AG04449 (cell line): Measurements from ENCODE around the gene MAFF.
A peak's percentile ranks its signal among the peaks of the same experiment; 100 is the strongest.

Source experiments
- CTCF ChIA-PET: fragments of 350-600 bp; formaldehyde crosslinking; extraction: SDS; loops from one replicate; lab custom pipeline; 2021; ENCODE audit warnings: antibody characterized with exemption; lab: Yijun Ruan, JAX
- POLR2A ChIA-PET: fragments of 400-600, 350-600 bp; formaldehyde crosslinking; extraction: SDS; loops from one replicate; lab custom pipeline; 2020; ENCODE audit warnings: antibody characterized with exemption, inconsistent platforms; lab: Yijun Ruan, JAX
- DNase-seq: peaks from one replicate; pipeline ENCODE4 v3.0.0-alpha.2; 2010; ENCODE audit warnings: low read depth, low spot score
- H3K4me3 ChIP-seq: 2 replicates; pipeline ENCODE4 v1.5.1; 2011; ENCODE audit warnings: low read depth, mild to moderate bottlenecking, control low read depth, low read length
- CTCF ChIP-seq: IDR thresholded peaks from one replicate; pipeline ENCODE4 v1.5.1; 2011; ENCODE audit warnings: mild to moderate bottlenecking, moderate library complexity, low read length, control low read depth, inconsistent platforms; ENCODE audit not compliant: insufficient read depth; ENCODE audit errors: missing control alignments

The MAFF gene

GRCh38 chr22:38218661-38219622, 17.1 kb downstream of the MAFF start:
- ChIA-PET CTCF (interaction anchor here (0.9 to 2.7 kb wide), 4 partner anchors 8 to 145 kb away, joined by 3 to 15 read pairs (median 5); no protein-coding TSS in a partner anchor), POLR2A (interaction anchor here (0.5 to 2.9 kb wide), 5 partner anchors 10 to 104 kb away, joined by 3 to 13 read pairs (median 3); partner anchors contain the start of gene MAFF)
- no peak for TF ChIP-seq CTCF
- peak; percentile 86 for DNase-seq
- H3K4me3 ChIP-seq, result no peak overlapping the region

- TF ChIP-seq CTCF, result no peak
- no peak overlapping the region for H3K4me3 ChIP-seq
- DNase-seq, result no peak
- CTCF ChIA-PET, result interaction anchor here (0.9 to 2.7 kb wide), 4 partner anchors 9 to 105 kb away, joined by 3 to 15 read pairs (median 6); no protein-coding TSS in a partner anchor
- POLR2A ChIA-PET, result interaction anchor here (2.9 kb wide), 1 partner anchor 18 kb away, joined by 13 read pairs; the partner anchor contains the start of gene MAFF
These were observed 17.8 kb downstream of the MAFF start for GRCh38 chr22:38219632-38220031.

- CTCF ChIA-PET, result interaction anchor here (1.4 to 2.7 kb wide), 2 partner anchors 9 to 105 kb away, joined by 4 to 15 read pairs; no protein-coding TSS in a partner anchor
These were observed 18.4 kb downstream of the MAFF start for GRCh38 chr22:38220163-38220562.

GRCh38 chr22:38220653-38221386, 19.0 kb downstream of the MAFF start:
- no peak for TF ChIP-seq CTCF
- H3K4me3 ChIP-seq, result no peak overlapping the region
- CTCF ChIA-PET, result interaction anchor here (1.4 to 2.7 kb wide), 2 partner anchors 8 to 106 kb away, joined by 4 to 15 read pairs; no protein-coding TSS in a partner anchor
- DNase-seq, result no peak
- POLR2A ChIA-PET, result no interaction called here

More at GRCh38 chr22:38220163-38220562, 18.4 kb downstream of the MAFF start:
- POLR2A ChIA-PET, result interaction anchor here (2.9 kb wide), 1 partner anchor 18 kb away, joined by 13 read pairs; the partner anchor contains the start of gene MAFF
- H3K4me3 ChIP-seq, result no peak overlapping the region
- DNase-seq, result no peak
- TF ChIP-seq CTCF, result no peak

- DNase-seq, result no peak
- TF ChIP-seq CTCF, result no peak
- CTCF ChIA-PET, result interaction anchor here (1.7 kb wide), 1 partner anchor 10 kb away, joined by 8 read pairs; no protein-coding TSS in a partner anchor
- POLR2A ChIA-PET, result no interaction called here
- no peak overlapping the region for H3K4me3 ChIP-seq
These were observed 19.6 kb downstream of the MAFF start for GRCh38 chr22:38221407-38221806.
